Esophagus muscularis mucosa (tissue), 4 donors: ENCODE data around the gene PTPRN2. TPM values are rescaled to one million over a fixed set of nuclear protein-coding genes. Genes with fewer than 3 reads are reported as not detected.
A peak's percentile ranks its signal among the peaks of the same experiment; 100 is the strongest.
"Not testable (repeated sequence)": the region's sequence is repeated elsewhere in the genome, so short reads cannot be mapped to it uniquely, and the experiment has no call there.

Experiments used
- DNase-seq: peaks from one replicate; pipeline ENCODE4 v3.0.0-alpha.2; 2017; ENCODE audit errors: extremely low spot score
- H3K27ac ChIP-seq, 4 donors: fragments of 200-600 bp; sonication (generic); replicated peaks in 1 of 4; 1 replicate in 3 of 4; 2 replicates in 1 of 4; pipeline ENCODE4 v1.5.1; 2016 to 2019; ENCODE audit warnings: mild to moderate bottlenecking in 1 of 4
- H3K27me3 ChIP-seq, 4 donors: fragments of 200-600 bp; sonication (generic); one replicate each; pipeline versions ENCODE4 v1.5.1 to v1.6.0; 2016 to 2019
- H3K36me3 ChIP-seq, 4 donors: fragments of 200-600 bp; sonication (generic); one replicate each; pipeline ENCODE4 v1.5.1; 2016 to 2019
- H3K4me1 ChIP-seq, 4 donors: fragments of 200-600 bp; sonication (generic); one replicate each; pipeline ENCODE4 v1.5.1; 2016 to 2019
- H3K4me3 ChIP-seq, 4 donors: fragments of 200-600 bp; sonication (generic); 1 replicate in 2 of 4; 2 replicates in 2 of 4; pipeline ENCODE4 v1.5.1; 2016 to 2019; ENCODE audit warnings: mild to moderate bottlenecking in 4 of 4, moderate library complexity in 1 of 4
- H3K9me3 ChIP-seq, 4 donors: fragments of 200-600 bp; sonication (generic); 1 replicate in 3 of 4; 2 replicates in 1 of 4; pipeline ENCODE4 v1.5.1; 2016 to 2019
- EP300 ChIP-seq: sonication (generic); formaldehyde crosslinking; IDR thresholded peaks from one replicate; pipeline ENCODE4 v1.6.1; 2017; ENCODE audit warnings: antibody characterized with exemption
- POLR2A ChIP-seq: fragments of 450-650 bp; IDR thresholded peaks from one replicate; pipeline ENCODE4 v1.6.1; 2017; ENCODE audit warnings: antibody characterized with exemption, moderate library complexity, mild to moderate bottlenecking, low read depth
- POLR2AphosphoS5 ChIP-seq, 2 donors: sonication (generic); formaldehyde crosslinking; IDR thresholded peaks; one replicate each; pipeline ENCODE4 v1.6.1; 2017; ENCODE audit warnings: antibody characterized with exemption in 2 of 2
- WGBS: methylation state at CpG from one replicate; pipeline ENCODE4 v1.1.5; 2018; 5-methylcytosine and 5-hydroxymethylcytosine counted together
- intact Hi-C: fragments of 100-400 bp; cut with DNase I; formaldehyde crosslinking; loops from one replicate; pipeline ENCODE4 v1.15.1; 2023
- total RNA-seq, 4 donors: library from RNA; depleted of rRNA; stranded (reverse); fragments of >200 nt; gene quantifications; one replicate each; pipeline versions ENCODE4 v1.1.0 to v1.2.1, GENCODE V29; 2016
- TF ChIP-seq, protein P1 (sequence below), 3 experiments: fragments of 200-600 bp in 2 of 3; fragments of 450-650 bp in 1 of 3; sonication (generic) in 2 of 3; IDR thresholded peaks; one replicate each; pipeline ENCODE4 v1.5.1; 2017 to 2019; ENCODE audit warnings: antibody characterized with exemption in 3 of 3, mild to moderate bottlenecking in 2 of 3, moderate library complexity in 1 of 3

PTPRN2 gene
- total RNA-seq, 4 donors from 2014 or later, result 2.1 to 3.1 (median 3.1) TPM

DNA sequence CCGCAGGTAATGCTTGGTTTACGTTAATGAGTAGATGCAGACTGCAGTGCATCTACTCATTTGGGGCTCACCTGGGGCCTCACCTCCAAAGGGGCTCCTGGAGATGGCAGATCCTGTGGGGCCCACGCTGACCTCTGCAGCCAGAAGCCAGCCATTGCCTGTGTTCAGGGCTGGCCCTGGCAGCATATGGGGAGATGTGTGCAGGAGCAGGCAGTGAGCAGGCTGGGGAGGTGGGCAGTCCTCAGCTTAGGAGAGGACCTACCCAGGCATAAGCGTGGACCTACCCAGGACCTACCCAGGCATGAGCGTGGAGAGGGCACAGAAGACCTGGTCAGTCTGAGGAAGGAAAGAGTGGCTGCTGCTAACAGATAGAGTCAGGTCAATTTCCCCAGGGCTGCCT, 178.5 kb downstream of the PTPRN2 start:
- H3K27me3 ChIP-seq, result peaks cover 0 to 9% (median 0%) of the 10 kb centered on the region in 4 donors
- no peaks in the 10 kb centered on the region for H3K9me3 ChIP-seq
- no peak for DNase-seq
- no peaks in the 10 kb centered on the region for H3K36me3 ChIP-seq
- TF ChIP-seq, protein P1, sequence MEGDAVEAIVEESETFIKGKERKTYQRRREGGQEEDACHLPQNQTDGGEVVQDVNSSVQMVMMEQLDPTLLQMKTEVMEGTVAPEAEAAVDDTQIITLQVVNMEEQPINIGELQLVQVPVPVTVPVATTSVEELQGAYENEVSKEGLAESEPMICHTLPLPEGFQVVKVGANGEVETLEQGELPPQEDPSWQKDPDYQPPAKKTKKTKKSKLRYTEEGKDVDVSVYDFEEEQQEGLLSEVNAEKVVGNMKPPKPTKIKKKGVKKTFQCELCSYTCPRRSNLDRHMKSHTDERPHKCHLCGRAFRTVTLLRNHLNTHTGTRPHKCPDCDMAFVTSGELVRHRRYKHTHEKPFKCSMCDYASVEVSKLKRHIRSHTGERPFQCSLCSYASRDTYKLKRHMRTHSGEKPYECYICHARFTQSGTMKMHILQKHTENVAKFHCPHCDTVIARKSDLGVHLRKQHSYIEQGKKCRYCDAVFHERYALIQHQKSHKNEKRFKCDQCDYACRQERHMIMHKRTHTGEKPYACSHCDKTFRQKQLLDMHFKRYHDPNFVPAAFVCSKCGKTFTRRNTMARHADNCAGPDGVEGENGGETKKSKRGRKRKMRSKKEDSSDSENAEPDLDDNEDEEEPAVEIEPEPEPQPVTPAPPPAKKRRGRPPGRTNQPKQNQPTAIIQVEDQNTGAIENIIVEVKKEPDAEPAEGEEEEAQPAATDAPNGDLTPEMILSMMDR (IDR thresholded peaks at IDR 0.05), result no peak
- H3K4me3 ChIP-seq, result no peak overlapping the region
- no peak overlapping the region for H3K27ac ChIP-seq
- H3K4me1 ChIP-seq, result no peaks in the 10 kb centered on the region
- WGBS, result 80% methylated on average over 5 of the region's 5 CpGs
- intact Hi-C loops, result loop anchor here (5.0 kb wide), 1 partner anchor 977 kb away; no protein-coding TSS in a partner anchor

- H3K4me3 ChIP-seq, result no peak overlapping the region
- no peak overlapping the region for H3K27ac ChIP-seq
- H3K27me3 ChIP-seq, result peaks cover 0 to 9% (median 0%) of the 10 kb centered on the region in 4 donors
- TF ChIP-seq EP300 (no peak), POLR2AphosphoS5 (IDR thresholded peaks at IDR 0.05) (no peak)
- no peak for DNase-seq
- WGBS, result 63% methylated on average over 12 of the region's 12 CpGs
- intact Hi-C loops, result loop anchor here (5.0 kb wide), 1 partner anchor 976 kb away; no protein-coding TSS in a partner anchor
- no peaks in the 10 kb centered on the region for H3K9me3 ChIP-seq
- H3K4me1 ChIP-seq, result no peaks in the 10 kb centered on the region
- H3K36me3 ChIP-seq, result no peaks in the 10 kb centered on the region
These were observed 179.2 kb downstream of the PTPRN2 start for GRCh38 chr7:158408318-158408920.

DNA sequence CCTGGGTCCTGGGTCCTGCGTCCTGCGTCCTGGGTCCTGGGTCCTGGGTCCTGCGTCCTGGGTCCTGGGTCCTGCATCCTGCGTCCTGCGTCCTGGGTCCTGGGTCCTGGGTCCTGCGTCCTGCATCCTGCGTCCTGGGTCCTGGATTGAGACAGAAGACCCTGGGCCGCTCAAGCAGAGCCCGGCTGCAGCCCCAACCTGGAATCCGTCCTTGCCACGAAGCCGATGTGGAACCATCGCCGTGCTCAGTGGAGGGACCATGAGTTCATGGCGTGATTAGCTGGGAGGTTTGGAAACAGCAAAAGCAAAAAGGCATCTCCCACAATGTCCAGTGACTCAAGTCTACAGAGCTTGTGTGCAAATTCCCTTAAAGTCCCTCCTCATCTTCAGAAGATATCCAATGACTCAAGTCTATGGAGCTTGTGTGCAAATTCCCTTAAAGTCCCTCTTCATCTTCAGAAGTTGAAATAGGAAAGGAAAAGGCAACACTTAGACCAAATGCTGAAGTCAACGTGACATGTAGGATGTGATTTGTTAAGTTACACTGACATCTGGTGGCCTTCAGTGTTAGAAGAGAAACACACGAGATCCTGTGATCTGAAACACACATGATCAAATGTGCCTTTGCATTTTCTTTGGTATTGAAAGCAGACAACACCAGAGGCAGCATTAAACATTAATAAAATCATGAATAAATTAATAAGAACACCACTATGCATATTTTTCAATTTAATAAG, 179.9 kb downstream of the PTPRN2 start:
- Histone ChIP-seq H3K4me1 (no peaks in the 10 kb centered on the region), H3K27ac (no peak overlapping the region), H3K4me3 (no peak overlapping the region), H3K36me3 (no peaks in the 10 kb centered on the region), H3K9me3 (no peaks in the 10 kb centered on the region), H3K27me3 (peaks cover 0 to 9% (median 0%) of the 10 kb centered on the region in 4 donors)
- TF ChIP-seq, protein P1 (IDR thresholded peaks at IDR 0.05), result peak in 2 of 3 experiments; percentile 8 to 15
- TF ChIP-seq EP300, result no peak
- intact Hi-C loops, result loop anchor here (5.0 kb wide), 1 partner anchor 975 kb away; no protein-coding TSS in a partner anchor
- DNase-seq, result no peak
- 72% methylated on average over 10 of the region's 17 CpGs for WGBS

DNA sequence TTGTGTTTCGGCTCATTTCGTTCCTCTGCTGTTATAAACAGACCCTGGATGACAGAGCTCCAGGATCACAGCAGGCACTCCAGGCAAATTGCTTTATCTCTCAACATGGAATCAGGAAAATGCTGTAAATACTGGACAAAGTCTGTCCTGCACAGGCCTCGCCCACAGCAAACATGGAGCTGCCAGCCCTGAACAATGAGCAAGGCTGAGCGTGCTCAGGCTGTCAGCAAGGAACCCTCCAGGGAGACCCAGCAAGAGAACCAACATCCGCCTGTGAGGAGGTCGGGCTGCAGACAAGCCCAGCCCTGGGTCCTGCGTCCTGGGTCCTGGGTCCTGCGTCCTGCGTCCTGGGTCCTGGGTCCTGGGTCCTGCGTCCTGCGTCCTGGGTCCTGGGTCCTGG, 180.8 kb downstream of the PTPRN2 start:
- H3K27ac ChIP-seq, result no peak overlapping the region
- intact Hi-C loops, result loop anchor here (5.0 kb wide), 1 partner anchor 974 kb away; no protein-coding TSS in a partner anchor
- no peak for DNase-seq
- no peaks in the 10 kb centered on the region for H3K36me3 ChIP-seq
- no peaks in the 10 kb centered on the region for H3K4me1 ChIP-seq
- H3K4me3 ChIP-seq, result no peak overlapping the region
- WGBS, result 75% methylated on average over 4 of the region's 11 CpGs
- TF ChIP-seq EP300, result no peak
- peaks cover 0 to 9% (median 0%) of the 10 kb centered on the region in 4 donors for H3K27me3 ChIP-seq
- no peaks in the 10 kb centered on the region for H3K9me3 ChIP-seq

DNA sequence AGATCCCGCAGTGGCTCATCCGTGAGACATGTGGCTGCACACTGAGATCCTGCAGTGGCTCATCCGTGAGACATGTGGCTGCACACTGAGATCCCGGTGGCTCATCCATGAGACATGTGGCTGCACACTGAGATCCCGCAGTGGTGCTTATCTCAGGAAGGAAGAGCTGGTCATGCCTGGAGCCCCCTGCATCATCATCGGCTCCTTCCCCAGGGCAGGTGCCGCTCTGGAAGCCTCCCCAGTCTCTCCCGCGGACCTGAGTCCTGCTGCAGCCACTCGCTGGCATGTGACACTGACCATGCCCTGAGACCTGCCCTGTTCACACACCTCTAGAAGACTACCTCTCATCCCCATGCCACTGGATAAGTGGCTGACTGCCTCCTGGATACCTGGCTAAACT, 181.3 kb downstream of the PTPRN2 start:
- Histone ChIP-seq H3K9me3 (no peaks in the 10 kb centered on the region), H3K4me3 (no peak overlapping the region), H3K27me3 (peaks cover 0 to 9% (median 0%) of the 10 kb centered on the region in 4 donors), H3K27ac (no peak overlapping the region), H3K4me1 (no peaks in the 10 kb centered on the region), H3K36me3 (no peaks in the 10 kb centered on the region)
- intact Hi-C loops, result loop anchor here (5.0 kb wide), 1 partner anchor 974 kb away; no protein-coding TSS in a partner anchor
- no peak for DNase-seq
- WGBS, result 99% methylated on average over 6 of the region's 10 CpGs
- no peak for TF ChIP-seq POLR2A
- TF ChIP-seq, protein P1 (IDR thresholded peaks at IDR 0.05), result no peak
- no peak for TF ChIP-seq EP300
- no peak for TF ChIP-seq POLR2AphosphoS5 (IDR thresholded peaks at IDR 0.05)

DNA sequence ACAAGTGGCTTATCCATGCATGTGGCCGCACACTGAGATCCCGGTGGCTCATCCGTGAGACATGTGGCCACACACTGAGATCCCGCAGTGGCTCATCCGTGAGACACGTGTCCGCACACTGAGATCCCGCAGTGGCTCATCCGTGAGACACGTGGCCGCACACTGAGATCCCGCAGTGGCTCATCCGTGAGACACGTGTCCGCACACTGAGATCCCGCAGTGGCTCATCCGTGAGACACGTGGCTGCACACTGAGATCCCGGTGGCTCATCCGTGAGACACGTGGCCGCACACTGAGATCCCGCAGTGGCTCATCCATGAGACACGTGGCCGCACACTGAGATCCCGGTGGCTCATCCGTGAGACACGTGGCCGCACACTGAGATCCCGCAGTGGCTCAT, 181.9 kb downstream of the PTPRN2 start:
- WGBS, result 80% methylated on average over 1 of the region's 30 CpGs

More for the DNA sequence above, 181.9 kb downstream of the PTPRN2 start:
- not testable (repeated sequence) for H3K4me1 ChIP-seq, DNase-seq, H3K27ac ChIP-seq, H3K4me3 ChIP-seq, H3K36me3 ChIP-seq, H3K9me3 ChIP-seq, H3K27me3 ChIP-seq
- intact Hi-C loops, result loop anchor here (5.0 kb wide), 1 partner anchor 973 kb away; no protein-coding TSS in a partner anchor
